WTC11 (cell line): ENCODE data around the gene PDSS1.

Source experiments
- ATF3 ChIP-seq: sonication (generic); formaldehyde crosslinking; conservative IDR thresholded peaks from 2 replicates; pipeline ENCODE4 v1.8.1; 2022; ENCODE audit warnings: mild to moderate bottlenecking, missing genetic modification reagents
- ELF4 ChIP-seq: sonication (generic); formaldehyde crosslinking; IDR thresholded peaks from 2 replicates; pipeline ENCODE4 v1.8.1; 2022; ENCODE audit warnings: low read depth, mild to moderate bottlenecking, moderate library complexity, missing genetic modification reagents
- NFYB ChIP-seq: sonication (generic); formaldehyde crosslinking; conservative IDR thresholded peaks from 2 replicates; pipeline ENCODE4 v1.8.0; 2022; ENCODE audit warnings: low read depth, missing genetic modification reagents
- NR3C1 ChIP-seq: sonication (generic); formaldehyde crosslinking; conservative IDR thresholded peaks from 2 replicates; pipeline ENCODE4 v1.8.1; 2023; ENCODE audit warnings: low read depth, mild to moderate bottlenecking, missing genetic modification reagents
- OVOL2 ChIP-seq: fragments of 250-450 bp; sonication (Bioruptor Pico); IDR thresholded peaks from 2 replicates; pipeline ENCODE4 v1.9.0; 2021; ENCODE audit warnings: mild to moderate bottlenecking, borderline replicate concordance
- TEAD4 ChIP-seq: sonication (generic); formaldehyde crosslinking; IDR thresholded peaks from 2 replicates; pipeline ENCODE4 v1.8.0; 2022; ENCODE audit warnings: mild to moderate bottlenecking, missing genetic modification reagents
- USF1 ChIP-seq: sonication (generic); formaldehyde crosslinking; IDR thresholded peaks from 2 replicates; pipeline ENCODE4 v1.8.0; 2022; ENCODE audit warnings: mild to moderate bottlenecking, missing genetic modification reagents
- ZBTB43 ChIP-seq: sonication (generic); formaldehyde crosslinking; IDR thresholded peaks from 2 replicates; pipeline ENCODE4 v1.8.1; 2023; ENCODE audit warnings: mild to moderate bottlenecking, missing genetic modification reagents
- ZNF121 ChIP-seq: sonication (generic); formaldehyde crosslinking; IDR thresholded peaks from 2 replicates; pipeline ENCODE4 v1.8.0; 2023; ENCODE audit warnings: missing genetic modification reagents
- TF ChIP-seq, protein P1 (sequence below): fragments of 200-600 bp; IDR thresholded peaks from 2 replicates; pipeline ENCODE4 v1.8.0; 2022; ENCODE audit warnings: antibody characterized with exemption
- TF ChIP-seq, protein P2 (sequence below): sonication (generic); formaldehyde crosslinking; IDR thresholded peaks from 2 replicates; pipeline ENCODE4 v1.8.1; 2022; ENCODE audit warnings: low read depth, mild to moderate bottlenecking, moderate library complexity, missing genetic modification reagents, borderline replicate concordance
- TF ChIP-seq, protein P3 (sequence below): sonication (generic); formaldehyde crosslinking; IDR thresholded peaks from 2 replicates; pipeline ENCODE4 v1.8.1; 2023; ENCODE audit warnings: mild to moderate bottlenecking, missing genetic modification reagents
- TF ChIP-seq, protein P4 (sequence below): sonication (generic); formaldehyde crosslinking; IDR thresholded peaks from 2 replicates; pipeline ENCODE4 v1.8.0; 2022; ENCODE audit warnings: mild to moderate bottlenecking, missing genetic modification reagents

- TF ChIP-seq, protein P1, sequence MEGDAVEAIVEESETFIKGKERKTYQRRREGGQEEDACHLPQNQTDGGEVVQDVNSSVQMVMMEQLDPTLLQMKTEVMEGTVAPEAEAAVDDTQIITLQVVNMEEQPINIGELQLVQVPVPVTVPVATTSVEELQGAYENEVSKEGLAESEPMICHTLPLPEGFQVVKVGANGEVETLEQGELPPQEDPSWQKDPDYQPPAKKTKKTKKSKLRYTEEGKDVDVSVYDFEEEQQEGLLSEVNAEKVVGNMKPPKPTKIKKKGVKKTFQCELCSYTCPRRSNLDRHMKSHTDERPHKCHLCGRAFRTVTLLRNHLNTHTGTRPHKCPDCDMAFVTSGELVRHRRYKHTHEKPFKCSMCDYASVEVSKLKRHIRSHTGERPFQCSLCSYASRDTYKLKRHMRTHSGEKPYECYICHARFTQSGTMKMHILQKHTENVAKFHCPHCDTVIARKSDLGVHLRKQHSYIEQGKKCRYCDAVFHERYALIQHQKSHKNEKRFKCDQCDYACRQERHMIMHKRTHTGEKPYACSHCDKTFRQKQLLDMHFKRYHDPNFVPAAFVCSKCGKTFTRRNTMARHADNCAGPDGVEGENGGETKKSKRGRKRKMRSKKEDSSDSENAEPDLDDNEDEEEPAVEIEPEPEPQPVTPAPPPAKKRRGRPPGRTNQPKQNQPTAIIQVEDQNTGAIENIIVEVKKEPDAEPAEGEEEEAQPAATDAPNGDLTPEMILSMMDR, result no peak
- TF ChIP-seq ATF3 (CRISPR knock-in tag), result no peak
- no peak for TF ChIP-seq OVOL2 (CRISPR knock-in tag)
- TF ChIP-seq, protein P2, sequence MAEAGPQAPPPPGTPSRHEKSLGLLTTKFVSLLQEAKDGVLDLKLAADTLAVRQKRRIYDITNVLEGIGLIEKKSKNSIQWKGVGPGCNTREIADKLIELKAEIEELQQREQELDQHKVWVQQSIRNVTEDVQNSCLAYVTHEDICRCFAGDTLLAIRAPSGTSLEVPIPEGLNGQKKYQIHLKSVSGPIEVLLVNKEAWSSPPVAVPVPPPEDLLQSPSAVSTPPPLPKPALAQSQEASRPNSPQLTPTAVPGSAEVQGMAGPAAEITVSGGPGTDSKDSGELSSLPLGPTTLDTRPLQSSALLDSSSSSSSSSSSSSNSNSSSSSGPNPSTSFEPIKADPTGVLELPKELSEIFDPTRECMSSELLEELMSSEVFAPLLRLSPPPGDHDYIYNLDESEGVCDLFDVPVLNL (CRISPR knock-in tag), result no peak
- no peak for TF ChIP-seq USF1
- no peak for TF ChIP-seq NFYB (CRISPR knock-in tag)
- no peak for TF ChIP-seq NR3C1
- no peak for TF ChIP-seq TEAD4 (CRISPR knock-in tag)
- no peak for TF ChIP-seq ELF4 (CRISPR knock-in tag)
- TF ChIP-seq ZNF121 (CRISPR knock-in tag), result no peak
- TF ChIP-seq, protein P3, sequence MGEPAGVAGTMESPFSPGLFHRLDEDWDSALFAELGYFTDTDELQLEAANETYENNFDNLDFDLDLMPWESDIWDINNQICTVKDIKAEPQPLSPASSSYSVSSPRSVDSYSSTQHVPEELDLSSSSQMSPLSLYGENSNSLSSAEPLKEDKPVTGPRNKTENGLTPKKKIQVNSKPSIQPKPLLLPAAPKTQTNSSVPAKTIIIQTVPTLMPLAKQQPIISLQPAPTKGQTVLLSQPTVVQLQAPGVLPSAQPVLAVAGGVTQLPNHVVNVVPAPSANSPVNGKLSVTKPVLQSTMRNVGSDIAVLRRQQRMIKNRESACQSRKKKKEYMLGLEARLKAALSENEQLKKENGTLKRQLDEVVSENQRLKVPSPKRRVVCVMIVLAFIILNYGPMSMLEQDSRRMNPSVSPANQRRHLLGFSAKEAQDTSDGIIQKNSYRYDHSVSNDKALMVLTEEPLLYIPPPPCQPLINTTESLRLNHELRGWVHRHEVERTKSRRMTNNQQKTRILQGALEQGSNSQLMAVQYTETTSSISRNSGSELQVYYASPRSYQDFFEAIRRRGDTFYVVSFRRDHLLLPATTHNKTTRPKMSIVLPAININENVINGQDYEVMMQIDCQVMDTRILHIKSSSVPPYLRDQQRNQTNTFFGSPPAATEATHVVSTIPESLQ (CRISPR knock-in tag), result no peak
- TF ChIP-seq, protein P4, sequence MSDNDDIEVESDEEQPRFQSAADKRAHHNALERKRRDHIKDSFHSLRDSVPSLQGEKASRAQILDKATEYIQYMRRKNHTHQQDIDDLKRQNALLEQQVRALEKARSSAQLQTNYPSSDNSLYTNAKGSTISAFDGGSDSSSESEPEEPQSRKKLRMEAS (CRISPR knock-in tag), result no peak
- TF ChIP-seq ZBTB43, result no peak
These were observed 21.6 kb upstream of the PDSS1 start for GRCh38 chr10:26675873-26676257.
